Measurements from ENCODE around the gene SDHA.

Gene SDHA

DNA sequence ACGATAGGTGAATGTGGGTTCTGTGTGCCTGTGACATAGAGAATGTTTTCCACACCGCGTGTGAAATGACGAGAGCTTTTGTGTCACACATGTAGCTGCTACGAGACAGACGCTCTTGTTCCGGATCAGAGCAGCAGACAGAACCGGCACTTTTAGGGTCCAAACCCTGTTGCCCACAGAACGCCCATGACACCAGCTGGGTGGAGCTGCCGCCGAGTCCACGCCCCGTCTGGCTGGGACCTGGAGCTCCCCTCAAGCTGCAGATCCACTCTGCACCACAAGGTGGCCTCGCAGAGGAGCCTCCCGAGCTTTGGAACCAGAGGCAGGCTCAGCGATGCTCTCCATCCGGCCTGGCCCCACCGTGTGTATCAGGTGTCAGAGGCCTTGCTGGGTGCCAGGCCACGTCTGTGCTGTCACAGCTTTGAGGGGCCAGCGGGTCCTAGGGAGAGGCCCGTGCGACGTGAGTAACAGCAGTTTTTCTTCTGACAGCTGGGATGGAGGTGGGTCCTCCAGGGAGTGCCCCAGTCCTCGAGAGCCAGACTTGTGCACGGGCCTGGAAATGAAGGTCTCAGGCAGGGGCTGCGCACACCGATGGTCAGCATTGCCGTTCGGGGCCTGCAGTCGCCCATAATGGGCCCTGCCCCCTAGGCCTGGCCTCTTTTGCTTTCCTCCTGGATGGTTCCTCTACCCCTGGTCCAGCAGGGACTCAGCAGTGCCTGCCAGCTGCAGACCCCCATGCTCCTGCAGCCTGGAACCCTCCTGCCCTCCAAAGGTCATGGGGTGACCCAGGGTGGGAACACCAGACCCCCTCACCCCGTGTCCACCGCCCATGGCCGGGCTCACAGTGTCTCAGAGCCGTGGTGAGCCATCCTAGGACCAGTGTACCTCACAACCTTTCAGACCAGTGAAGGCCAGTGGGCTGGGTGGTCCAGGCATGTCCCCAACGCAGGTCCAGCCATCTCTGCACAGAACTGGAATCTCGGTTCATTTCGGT is 29.3 kb upstream of the SDHA start:
- no peak overlapping the region for H3K4me3 ChIP-seq (ENCODE audit: low read depth, low read length)
- DNase-seq (ENCODE audit: low read depth) = peak; percentile 79
- TF ChIP-seq, protein P1, sequence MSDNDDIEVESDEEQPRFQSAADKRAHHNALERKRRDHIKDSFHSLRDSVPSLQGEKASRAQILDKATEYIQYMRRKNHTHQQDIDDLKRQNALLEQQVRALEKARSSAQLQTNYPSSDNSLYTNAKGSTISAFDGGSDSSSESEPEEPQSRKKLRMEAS (IDR thresholded peaks at IDR 0.05; ENCODE audit: low read depth, low read length) = no peak
- TF ChIP-seq CTCF (IDR thresholded peaks at IDR 0.05; ENCODE audit: low read depth, low read length) = peak; percentile 91
- no peak for TF ChIP-seq POLR2A (IDR thresholded peaks at IDR 0.05; ENCODE audit: extremely low read depth, insufficient read length)
- no peak for TF ChIP-seq MYC (IDR thresholded peaks at IDR 0.05; ENCODE audit: low read depth, low read length)

- no peak overlapping the region for H3K4me3 ChIP-seq (ENCODE audit: low read depth, low read length)
- no peak for DNase-seq (ENCODE audit: low read depth)
- TF ChIP-seq MYC (IDR thresholded peaks at IDR 0.05; ENCODE audit: low read depth, low read length) = no peak
- TF ChIP-seq CTCF (IDR thresholded peaks at IDR 0.05; ENCODE audit: low read depth, low read length) = no peak
- TF ChIP-seq, protein P1 (IDR thresholded peaks at IDR 0.05; ENCODE audit: low read depth, low read length) = no peak
- no peak for TF ChIP-seq POLR2A (IDR thresholded peaks at IDR 0.05; ENCODE audit: extremely low read depth, insufficient read length)
Measured at GRCh38 chr5:189486-189885, 28.6 kb upstream of the SDHA start.

GRCh38 chr5:189976-190365 is 28.1 kb upstream of the SDHA start:
- no peak for DNase-seq (ENCODE audit: low read depth)
- H3K4me3 ChIP-seq (ENCODE audit: low read depth, low read length) = no peak overlapping the region
- TF ChIP-seq, protein P1 (IDR thresholded peaks at IDR 0.05; ENCODE audit: low read depth, low read length) = no peak
- TF ChIP-seq MYC (IDR thresholded peaks at IDR 0.05; ENCODE audit: low read depth, low read length) = no peak
- no peak for TF ChIP-seq CTCF (IDR thresholded peaks at IDR 0.05; ENCODE audit: low read depth, low read length)
- TF ChIP-seq POLR2A (IDR thresholded peaks at IDR 0.05; ENCODE audit: extremely low read depth, insufficient read length) = no peak

GRCh38 chr5:190366-191035 is 27.6 kb upstream of the SDHA start:
- no peak for DNase-seq (ENCODE audit: low read depth)
- no peak overlapping the region for H3K4me3 ChIP-seq (ENCODE audit: low read depth, low read length)
- TF ChIP-seq CTCF (IDR thresholded peaks at IDR 0.05; ENCODE audit: low read depth, low read length) = no peak
- TF ChIP-seq POLR2A (IDR thresholded peaks at IDR 0.05; ENCODE audit: extremely low read depth, insufficient read length) = no peak
- TF ChIP-seq, protein P1 (IDR thresholded peaks at IDR 0.05; ENCODE audit: low read depth, low read length) = no peak
- no peak for TF ChIP-seq MYC (IDR thresholded peaks at IDR 0.05; ENCODE audit: low read depth, low read length)

DNA sequence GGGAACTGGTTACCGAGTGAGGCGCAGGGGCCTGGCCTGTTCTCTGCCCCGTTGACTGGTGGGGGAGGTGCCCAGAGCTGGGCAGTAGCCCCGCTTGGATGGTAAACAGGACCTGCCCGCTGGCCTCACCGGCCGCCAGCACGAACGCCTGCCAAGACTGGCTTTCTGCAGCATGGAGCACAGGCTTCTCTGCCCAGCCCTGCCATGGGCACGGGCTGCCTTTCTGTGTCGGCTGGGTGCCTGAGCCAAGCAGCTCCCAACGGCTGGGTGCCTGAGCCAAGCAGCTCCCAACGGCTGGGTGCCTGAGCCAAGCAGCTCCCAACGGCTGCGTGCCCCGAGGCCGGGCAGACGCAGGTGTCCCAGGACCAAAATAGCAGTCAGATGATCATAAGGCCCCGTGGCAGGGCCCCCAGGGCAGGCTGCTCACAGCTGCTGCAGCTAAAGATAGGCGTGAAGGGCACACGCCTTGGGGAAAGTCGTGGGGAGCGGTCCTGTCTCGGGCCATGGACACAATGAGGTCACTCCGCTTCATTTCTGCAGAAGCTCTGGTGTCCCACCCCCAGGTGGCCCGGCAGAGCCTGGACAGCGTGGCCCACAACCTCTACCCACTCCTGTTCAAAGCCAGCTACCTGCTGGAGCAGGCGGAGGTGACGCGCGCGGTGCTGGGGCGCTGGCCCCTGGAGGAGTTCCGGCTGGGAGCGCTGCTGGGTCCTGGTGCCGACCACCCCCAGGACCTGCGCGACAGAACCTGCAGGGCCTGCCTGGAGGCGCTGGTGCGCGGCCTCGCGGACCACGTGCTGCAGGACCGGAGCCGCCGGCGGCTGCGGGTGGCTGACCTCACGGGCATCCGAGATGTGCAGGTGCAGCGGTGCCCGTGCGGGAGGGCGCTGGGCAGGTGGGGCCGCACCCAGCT is 26.8 kb upstream of the SDHA start, which contains the start of gene LRRC14B:
Gene LRRC14B (plus strand): TSS at position 460 of the 913 bp plus-strand sequence. CDS start 44 bp downstream, at position 504.
- no peak for DNase-seq (ENCODE audit: low read depth)
- no peak within 1 kb of the TSS for H3K4me3 ChIP-seq (ENCODE audit: low read depth, low read length)
- TF ChIP-seq POLR2A (IDR thresholded peaks at IDR 0.05; ENCODE audit: extremely low read depth, insufficient read length) = no peak
- TF ChIP-seq MYC (IDR thresholded peaks at IDR 0.05; ENCODE audit: low read depth, low read length) = no peak
- TF ChIP-seq, protein P1 (IDR thresholded peaks at IDR 0.05; ENCODE audit: low read depth, low read length) = no peak
- no peak for TF ChIP-seq CTCF (IDR thresholded peaks at IDR 0.05; ENCODE audit: low read depth, low read length)

Data from NB4 (cell line).